HG03196 (cell line): ENCODE results near the gene TRRAP.
"Not testable (repeated sequence)": the region's sequence is repeated elsewhere in the genome, so short reads cannot be mapped to it uniquely, and the experiment has no call there.

Experiments used
- ATAC-seq: cut with Tn5 transposase; IDR thresholded peaks from one replicate; pipeline ENCODE4 v1.9.1; 2021; ENCODE audit not compliant: unreplicated experiment

Gene TRRAP

DNA sequence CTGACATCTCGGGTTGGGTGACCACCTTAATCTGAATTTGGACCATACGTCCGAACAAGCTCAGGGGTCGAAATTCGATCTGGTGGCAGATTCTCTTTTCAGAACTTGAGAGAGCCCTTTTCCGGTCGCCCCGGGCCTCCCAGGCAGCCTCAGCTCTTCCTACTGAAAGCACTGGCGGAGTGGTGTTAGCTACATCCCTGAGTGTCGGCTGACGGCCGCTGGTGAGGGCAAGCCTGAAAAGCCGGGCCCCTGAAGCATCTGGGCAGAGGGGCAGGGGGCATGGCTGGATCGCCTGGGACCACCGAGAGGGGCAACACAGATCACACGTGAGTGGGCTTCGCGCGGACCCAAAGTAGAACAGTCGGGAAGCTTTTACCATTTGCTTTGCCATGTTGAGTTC is 149.5 kb downstream of the TRRAP start:
- no peak for ATAC-seq

DNA sequence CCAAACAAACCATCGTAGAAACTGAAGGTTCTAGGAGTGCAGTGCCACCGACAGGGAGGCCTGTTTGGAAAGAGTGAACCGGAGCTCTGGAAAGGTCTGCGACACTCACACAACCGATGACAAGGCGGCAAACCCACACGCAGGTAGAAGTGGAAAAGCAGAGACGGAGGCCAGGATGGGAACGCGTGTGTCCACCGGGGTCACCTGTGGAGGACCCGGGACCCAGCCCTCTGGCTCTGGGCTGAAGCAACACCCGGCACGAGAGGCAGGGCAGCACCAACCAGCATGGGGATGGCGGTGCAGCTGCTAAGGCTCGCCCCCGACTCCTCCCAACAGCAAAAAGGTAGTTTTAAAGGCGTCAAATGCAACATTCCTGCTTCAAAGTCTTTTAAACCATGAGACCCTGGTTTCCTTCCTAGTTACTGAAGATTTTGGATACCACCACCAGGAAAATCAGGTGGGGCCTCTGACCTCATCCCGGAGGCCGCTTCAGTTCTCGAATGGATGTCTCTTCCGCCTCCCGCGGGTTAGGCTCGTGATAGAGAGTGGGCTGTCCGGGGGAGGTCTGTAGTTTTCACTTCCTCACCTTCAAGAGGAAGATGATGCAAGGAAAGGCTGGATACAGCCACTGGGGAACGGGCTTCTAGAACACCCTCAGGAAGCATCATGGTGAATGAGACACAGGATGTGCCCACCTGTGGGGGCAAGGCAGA is 150.1 kb downstream of the TRRAP start:
- no peak for ATAC-seq

- no peak for ATAC-seq
Observed at GRCh38 chr7:99029466-99030435, 151.4 kb downstream of the TRRAP start.

GRCh38 chr7:99030457-99030856 is 152.1 kb downstream of the TRRAP start:
- no peak for ATAC-seq

- ATAC-seq: no peak
Observed at GRCh38 chr7:99030951-99031350, 152.6 kb downstream of the TRRAP start.

DNA sequence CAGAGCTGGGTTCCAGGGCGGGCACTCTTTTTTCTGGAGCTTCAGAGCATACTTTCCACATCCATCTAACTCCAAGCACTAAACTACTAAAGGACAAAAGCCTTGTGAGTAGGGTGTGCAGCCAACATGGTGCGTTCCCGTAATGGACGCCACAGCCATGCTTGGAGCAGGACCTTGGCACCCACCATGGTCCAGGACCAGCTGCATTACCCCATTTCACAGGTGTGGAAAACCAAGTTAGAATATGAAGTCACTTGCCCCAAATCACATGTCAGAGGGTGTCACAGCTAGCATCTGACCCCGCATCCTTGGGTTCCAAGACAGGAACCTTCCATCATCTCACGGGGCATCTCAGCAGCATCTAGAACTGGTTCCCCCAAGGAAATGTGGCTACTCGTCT is 153.2 kb downstream of the TRRAP start:
- no peak for ATAC-seq

DNA sequence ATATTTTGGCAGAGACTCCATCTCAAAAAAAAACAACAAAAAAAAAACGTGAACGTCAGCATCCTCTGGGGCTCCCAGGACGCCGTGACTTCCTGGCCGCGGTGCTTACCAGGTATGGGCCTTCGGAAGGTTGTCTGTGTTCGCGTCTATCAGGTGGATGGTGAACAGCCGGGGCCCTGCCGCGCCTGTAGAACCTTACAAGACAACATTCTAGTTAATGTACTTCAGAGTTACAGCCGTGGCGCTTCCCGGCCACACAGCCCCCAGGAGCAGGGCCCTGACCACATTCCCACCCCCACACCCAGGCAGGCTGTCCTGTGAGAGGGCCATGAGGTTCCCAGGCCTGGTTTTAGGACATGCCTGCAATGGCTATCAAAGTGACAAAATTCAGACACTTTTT is 154.6 kb downstream of the TRRAP start:
- no peak for ATAC-seq

- ATAC-seq: no peak
Observed at GRCh38 chr7:99033765-99034164, 155.4 kb downstream of the TRRAP start.

- no peak for ATAC-seq
Observed at GRCh38 chr7:99034932-99035722, 156.8 kb downstream of the TRRAP start.

DNA sequence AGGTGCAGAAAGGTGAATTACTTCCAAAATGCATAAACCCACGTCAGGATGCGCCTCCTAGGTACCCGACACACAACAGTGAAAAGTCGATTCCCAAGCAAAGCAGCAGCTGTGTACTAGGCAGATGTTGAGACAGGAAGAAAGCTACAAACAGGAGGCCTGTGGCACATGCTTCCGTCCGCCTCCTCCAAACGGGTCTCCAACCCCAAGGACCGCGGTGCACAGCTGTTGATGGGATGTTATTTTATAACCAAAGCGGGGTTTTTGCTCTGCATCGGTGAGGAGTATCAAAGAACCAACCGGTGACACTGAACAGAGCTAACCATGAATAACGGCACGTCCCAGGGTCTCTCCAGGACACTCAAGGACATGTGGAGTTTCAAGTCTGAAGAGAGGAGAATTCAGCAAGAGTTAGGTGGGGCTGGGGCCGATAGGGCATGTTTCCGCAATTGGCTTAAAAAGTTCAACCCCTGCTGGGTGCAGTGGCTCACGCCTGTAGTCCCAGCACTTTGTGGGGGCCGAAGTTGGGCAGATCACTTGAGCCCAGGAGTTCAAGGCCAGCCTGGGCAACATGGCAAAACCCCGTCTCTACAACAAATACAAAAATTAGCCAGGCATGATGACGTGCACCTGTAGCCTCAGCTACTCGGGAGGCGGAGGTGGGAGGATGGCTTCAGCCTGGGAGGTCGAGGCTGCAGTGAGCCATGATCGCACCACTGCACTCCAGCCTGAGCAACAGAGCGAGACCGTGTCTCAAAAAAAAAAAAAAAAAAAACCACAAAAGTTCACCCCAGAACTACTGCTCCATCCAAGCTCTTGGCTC is 157.6 kb downstream of the TRRAP start:
- no peak for ATAC-seq

DNA sequence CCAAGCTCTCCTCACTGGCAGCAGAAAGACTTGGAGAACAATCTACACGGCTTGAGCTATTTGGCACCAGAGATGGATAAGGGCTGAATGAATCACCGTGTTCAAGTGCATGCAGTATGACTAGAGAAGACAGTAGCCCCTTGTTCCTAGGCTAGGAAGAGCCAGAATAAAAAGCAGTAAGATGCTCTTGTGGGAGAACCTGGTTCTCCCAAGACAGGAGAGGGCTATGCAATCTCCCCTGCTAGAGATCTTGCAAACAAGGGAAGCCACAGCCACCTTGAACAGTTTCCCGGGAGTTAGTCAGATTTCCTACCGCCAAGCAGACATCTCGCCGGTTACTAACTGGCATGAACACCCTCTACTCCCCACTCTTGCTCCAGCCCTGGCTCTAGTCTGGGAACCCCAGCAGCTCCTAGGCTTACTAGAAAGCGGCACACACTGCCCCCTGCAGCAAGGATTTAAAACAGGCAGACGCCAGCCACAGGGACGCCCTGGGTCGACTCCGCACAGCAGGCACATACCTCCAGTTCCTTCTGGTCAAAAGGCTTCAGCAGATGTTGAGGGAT is 158.3 kb downstream of the TRRAP start:
- ATAC-seq: no peak

DNA sequence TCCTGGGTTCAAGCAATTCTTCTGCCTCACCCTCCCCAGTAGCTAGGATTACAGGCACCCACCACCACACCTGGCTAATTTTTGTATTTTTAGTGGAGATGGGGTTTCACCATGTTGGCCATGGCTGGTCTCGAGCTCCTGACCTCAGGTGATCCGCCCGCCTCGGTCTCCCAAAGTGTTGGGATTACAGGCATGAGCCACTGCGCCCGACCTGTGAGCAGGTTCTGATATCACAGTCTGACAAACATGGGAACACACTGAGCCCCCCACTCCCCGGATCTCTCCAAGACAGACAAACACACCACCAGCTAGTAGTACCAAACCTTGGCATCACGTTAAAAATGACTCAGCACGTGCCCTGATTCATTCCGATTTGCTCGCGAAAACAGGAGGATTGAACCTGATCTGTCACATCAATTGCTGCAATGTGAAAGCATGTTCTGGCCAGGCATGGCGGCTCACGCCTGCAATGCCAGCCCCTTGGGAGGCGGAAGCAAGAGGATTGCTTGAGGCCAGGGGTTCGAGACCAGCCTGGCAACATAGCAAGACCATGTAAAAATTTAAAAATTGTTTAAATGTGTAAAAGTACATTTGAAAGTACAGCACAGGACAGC is 159.1 kb downstream of the TRRAP start:
- ATAC-seq: no peak

- ATAC-seq: no peak
Observed at GRCh38 chr7:99038086-99038855, 159.9 kb downstream of the TRRAP start.

GRCh38 chr7:99039384-99039891 is 161.1 kb downstream of the TRRAP start:
- no peak for ATAC-seq

GRCh38 chr7:99040104-99040958 is 162.0 kb downstream of the TRRAP start:
- no peak for ATAC-seq

DNA sequence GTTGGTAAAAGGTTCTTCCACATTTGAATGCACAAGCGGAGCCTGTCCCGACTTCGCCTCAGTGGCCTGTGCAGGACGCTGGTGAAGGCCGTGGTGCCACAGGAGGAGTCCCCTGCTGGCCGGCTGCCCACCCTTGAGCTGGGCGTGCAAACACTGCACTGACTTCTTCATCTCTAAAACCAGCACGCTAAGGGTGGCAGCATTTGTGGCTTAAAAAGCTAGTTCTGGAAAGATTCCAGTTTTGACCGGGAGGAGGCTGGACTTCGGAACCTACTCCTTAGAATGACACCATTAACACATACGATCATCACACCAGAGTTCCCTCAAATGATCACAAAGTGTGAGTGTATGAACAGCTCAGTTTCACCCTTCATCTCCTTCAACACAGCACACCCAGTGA is 163.2 kb downstream of the TRRAP start:
- ATAC-seq: no peak

- no peak for ATAC-seq
Observed at GRCh38 chr7:99042957-99043356, 164.6 kb downstream of the TRRAP start.

DNA sequence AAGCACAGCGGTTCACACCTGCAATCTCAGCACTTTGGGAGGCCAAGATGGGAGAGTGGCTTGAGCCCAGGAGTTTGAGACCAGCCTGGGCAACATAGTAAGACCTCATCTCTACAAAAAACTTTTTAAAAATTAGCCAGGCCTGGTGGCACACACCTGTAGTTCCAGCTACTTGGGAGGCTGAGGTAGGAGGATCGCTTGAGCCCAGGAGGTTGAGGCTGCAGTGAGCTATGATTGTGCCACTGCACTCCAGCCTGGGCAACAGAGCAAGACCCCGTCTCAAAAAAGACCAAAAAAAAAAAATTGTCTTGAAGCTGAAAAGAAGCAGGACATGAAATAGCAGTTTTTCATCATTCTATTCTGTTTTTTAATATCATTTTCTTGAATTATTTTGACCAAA is 166.5 kb downstream of the TRRAP start:
- not testable (repeated sequence) for ATAC-seq
